Brain microvascular endothelial cell (primary cell): ENCODE data around the gene TYK2.
A peak's percentile ranks its signal among the peaks of the same experiment; 100 is the strongest.
"Not testable (repeated sequence)": the region's sequence is repeated elsewhere in the genome, so short reads cannot be mapped to it uniquely, and the experiment has no call there.

ENCODE experiments used
- DNase-seq: peaks from one replicate; pipeline ENCODE4 v3.0.0-alpha.2; 2020
- H3K27ac ChIP-seq: fragments of 250-450 bp; sonication (Bioruptor Pico); 2 replicates; pipeline ENCODE4 v1.5.1; 2020; ENCODE audit warnings: mild to moderate bottlenecking, moderate library complexity
- H3K27me3 ChIP-seq: fragments of 250-450 bp; sonication (Bioruptor Pico); replicated peaks from 2 replicates; pipeline ENCODE4 v1.5.1; 2020; ENCODE audit warnings: mild to moderate bottlenecking
- H3K36me3 ChIP-seq: fragments of 250-450 bp; sonication (Bioruptor Pico); replicated peaks from 2 replicates; pipeline ENCODE4 v1.5.1; 2020; ENCODE audit warnings: mild to moderate bottlenecking
- H3K4me3 ChIP-seq: 2 replicates; pipeline ENCODE4 v1.5.1; 2011; ENCODE audit warnings: low read depth, mild to moderate bottlenecking, control low read depth, low read length, moderate library complexity
- in situ Hi-C: cut with HindIII; loops from 2 replicates; pipeline ENCODE4 v1.10.0; 2017; ENCODE audit warnings: low sequenced_read_pairs, low pct_ligation_motif_present
- TF ChIP-seq, protein P1 (sequence below): IDR thresholded peaks from 2 replicates; pipeline ENCODE4 v1.5.1; 2011; ENCODE audit warnings: low read depth, mild to moderate bottlenecking, moderate library complexity, low read length, control low read depth, inconsistent platforms; ENCODE audit errors: missing control alignments

The TYK2 gene

DNA sequence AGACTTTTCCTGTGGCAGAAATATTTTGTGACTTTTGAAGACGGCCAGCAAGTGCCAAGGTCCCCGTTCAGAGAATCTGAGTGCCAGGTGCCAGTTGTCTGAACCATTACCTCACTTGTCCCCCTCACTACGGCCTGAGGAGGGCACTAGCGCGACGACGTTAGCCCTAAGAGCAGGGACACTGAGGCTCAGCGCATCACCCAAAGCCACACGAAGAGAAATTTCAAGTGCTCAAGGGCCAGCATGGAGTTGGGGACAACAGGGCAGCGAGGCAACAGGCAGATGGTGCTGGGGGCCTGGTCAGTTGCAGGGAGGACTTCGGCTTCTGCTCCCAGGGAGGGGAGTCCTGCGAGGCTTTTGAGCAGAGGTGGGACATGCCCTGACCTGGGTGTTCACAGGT lies 9.5 kb upstream of the TYK2 start:
- Histone ChIP-seq H3K27ac (no peak overlapping the region), H3K27me3 (no peaks in the 10 kb centered on the region), H3K36me3 (peaks cover 55% of the 10 kb centered on the region), H3K4me3 (no peak overlapping the region)
- in situ Hi-C loops: no loop called here
- TF ChIP-seq, protein P1, sequence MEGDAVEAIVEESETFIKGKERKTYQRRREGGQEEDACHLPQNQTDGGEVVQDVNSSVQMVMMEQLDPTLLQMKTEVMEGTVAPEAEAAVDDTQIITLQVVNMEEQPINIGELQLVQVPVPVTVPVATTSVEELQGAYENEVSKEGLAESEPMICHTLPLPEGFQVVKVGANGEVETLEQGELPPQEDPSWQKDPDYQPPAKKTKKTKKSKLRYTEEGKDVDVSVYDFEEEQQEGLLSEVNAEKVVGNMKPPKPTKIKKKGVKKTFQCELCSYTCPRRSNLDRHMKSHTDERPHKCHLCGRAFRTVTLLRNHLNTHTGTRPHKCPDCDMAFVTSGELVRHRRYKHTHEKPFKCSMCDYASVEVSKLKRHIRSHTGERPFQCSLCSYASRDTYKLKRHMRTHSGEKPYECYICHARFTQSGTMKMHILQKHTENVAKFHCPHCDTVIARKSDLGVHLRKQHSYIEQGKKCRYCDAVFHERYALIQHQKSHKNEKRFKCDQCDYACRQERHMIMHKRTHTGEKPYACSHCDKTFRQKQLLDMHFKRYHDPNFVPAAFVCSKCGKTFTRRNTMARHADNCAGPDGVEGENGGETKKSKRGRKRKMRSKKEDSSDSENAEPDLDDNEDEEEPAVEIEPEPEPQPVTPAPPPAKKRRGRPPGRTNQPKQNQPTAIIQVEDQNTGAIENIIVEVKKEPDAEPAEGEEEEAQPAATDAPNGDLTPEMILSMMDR: peak; percentile 54
- DNase-seq: no peak

DNA sequence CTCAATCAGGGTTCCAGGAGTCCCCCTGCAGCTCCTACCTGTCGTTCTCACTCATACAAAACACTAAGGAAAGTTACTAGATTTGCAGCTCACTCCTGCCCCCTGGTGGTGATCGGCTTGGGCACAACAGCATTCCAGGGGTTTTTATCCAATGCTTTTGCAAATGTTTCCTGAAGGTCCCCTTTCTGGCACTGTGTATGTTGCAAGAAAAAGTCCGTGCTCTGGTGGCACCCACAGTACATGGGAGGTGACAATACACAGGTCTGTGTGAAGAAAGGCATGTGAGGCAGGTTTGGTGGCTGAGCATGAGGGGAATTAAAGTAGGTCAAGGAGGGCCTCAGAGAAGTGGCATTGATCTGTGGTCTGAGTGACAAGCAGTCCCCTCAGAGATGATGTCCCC lies 8.6 kb upstream of the TYK2 start:
- TF ChIP-seq, protein P1: peak; percentile 95
- H3K27ac ChIP-seq: no peak overlapping the region
- H3K27me3 ChIP-seq: no peaks in the 10 kb centered on the region
- in situ Hi-C loops: no loop called here
- peaks cover 48% of the 10 kb centered on the region for H3K36me3 ChIP-seq
- no peak overlapping the region for H3K4me3 ChIP-seq
- DNase-seq: peak; percentile 79

DNA sequence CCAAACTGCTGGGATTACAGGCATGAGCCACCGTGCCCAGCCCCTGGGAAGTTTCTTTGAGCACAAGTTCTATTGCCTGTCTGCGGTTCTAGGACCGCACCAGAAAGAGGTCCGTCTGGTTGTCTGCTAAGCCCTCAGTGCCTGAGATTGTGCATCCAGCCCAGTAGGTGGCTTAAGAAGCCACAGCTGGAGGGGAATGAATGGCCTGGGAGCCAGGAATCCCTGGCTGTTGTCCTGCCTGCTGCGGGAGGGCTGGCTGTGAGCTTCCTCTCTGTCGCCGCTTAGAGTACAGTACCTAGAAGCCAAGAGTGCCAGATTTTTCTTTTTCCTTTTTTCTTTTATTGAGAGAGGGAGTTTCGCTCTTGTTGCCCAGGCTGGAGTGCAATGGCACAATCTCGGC lies 4.2 kb upstream of the TYK2 start:
- Histone ChIP-seq H3K36me3 (peaks cover 4% of the 10 kb centered on the region), H3K27me3 (no peaks in the 10 kb centered on the region), H3K4me3 (no peak overlapping the region), H3K27ac (no peak overlapping the region)
- TF ChIP-seq, protein P1: peak; percentile 14
- no peak for DNase-seq
- in situ Hi-C loops: no loop called here

DNA sequence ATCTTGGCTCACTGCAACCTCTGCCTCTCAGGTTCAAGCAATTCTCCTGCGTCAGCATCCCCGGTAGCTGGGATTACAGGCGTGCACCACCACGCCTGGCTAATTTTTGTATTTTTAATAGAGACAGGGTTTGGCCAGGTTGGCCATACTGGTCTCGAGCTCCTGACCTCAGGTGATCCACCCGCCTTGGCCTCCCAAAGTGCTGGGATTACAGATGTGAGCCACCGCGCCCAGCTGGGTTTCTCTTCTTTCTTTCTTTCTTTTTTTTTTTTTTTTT lies 2.8 kb upstream of the TYK2 start:
- H3K4me3 ChIP-seq, H3K27me3 ChIP-seq, H3K27ac ChIP-seq, in situ Hi-C loops, H3K36me3 ChIP-seq, DNase-seq: not testable (repeated sequence)

DNA sequence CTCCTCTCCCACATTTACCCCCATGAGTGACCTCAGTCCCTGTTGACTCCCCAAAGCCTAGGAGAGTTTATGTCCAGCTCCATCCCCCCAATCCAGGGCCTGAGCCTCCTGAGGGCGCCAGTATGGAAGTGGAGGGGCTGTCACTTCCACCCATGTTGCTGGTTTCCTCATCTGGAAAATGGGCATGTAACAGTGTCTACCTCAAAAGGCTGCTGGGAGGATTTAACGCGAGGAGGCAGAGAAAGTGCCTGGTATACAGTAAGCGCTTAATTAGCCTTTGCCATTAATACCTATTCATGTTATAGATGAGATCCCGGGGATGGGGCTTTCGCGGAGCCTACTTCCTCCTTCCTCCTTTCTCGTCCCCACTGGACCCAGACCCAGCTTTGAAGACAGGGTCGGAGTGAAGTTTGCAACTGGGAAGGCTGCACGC lies 476 bp downstream of the TYK2 start:
- Histone ChIP-seq H3K4me3 (peak overlapping the region; percentile 94), H3K27ac (peak overlapping the region; percentile 37), H3K36me3 (peaks cover 13% of the 10 kb centered on the region), H3K27me3 (no peaks in the 10 kb centered on the region)
- TF ChIP-seq, protein P1: no peak
- DNase-seq: no peak
- in situ Hi-C loops: no loop called here

DNA sequence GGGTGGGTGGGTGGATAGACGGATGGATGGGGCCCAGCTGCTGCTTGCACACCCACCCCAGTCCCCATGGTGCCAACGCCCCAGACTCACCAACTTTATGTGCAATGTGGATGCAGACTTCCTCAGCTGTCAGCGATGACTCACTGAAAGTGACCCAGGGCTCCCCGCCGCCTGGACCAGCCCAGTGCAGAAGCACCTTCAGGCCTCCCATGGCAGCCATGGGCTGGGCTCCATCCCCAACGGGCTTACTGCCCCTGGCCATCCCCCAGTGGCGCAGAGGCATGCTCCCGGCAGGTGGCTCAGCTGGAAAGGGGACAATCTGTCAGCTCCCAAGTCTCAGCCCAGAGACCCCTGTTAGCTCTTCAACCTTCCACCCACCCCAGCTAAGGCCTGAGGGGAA lies 2.2 kb downstream of the TYK2 start:
- peaks cover 18% of the 10 kb centered on the region for H3K36me3 ChIP-seq
- no peak overlapping the region for H3K27ac ChIP-seq
- DNase-seq: no peak
- no peaks in the 10 kb centered on the region for H3K27me3 ChIP-seq
- in situ Hi-C loops: no loop called here
- no peak overlapping the region for H3K4me3 ChIP-seq
- TF ChIP-seq, protein P1: no peak

DNA sequence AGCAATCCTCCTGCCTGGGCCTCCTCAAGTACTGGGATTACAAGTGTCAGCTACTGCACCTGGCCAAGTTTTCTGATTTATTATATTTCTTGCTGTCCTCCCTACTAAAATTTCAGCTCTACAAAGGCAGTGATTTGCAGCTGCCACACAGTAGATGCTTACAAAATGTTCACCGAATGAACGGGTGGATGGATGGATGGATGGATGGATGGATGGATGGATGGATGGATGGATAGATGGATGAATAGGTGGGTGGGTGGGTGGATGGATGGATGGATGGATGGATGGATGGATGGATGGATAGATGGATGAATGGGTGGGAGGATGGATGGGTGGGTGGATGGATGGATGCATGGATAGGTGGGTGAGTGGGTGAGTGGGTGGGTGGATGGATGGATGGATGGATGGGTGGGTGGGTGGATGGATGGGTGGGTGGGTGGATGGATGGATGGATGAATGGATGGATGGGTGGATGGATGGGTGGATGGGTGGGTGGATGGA lies 3.2 kb downstream of the TYK2 start:
- H3K27ac ChIP-seq, DNase-seq, in situ Hi-C loops, H3K27me3 ChIP-seq, H3K4me3 ChIP-seq: not testable (repeated sequence)
- H3K36me3 ChIP-seq: peaks cover 20% of the 10 kb centered on the region
